Activated gamma-delta T cell treated with anti-CD3 and anti-CD28 coated beads, Interleukin-2, amount 50 U/mL, for 16 hours (primary cell): Measurements from ENCODE around the gene NME9.

ENCODE experiments used
- DNase-seq: peaks from one replicate; pipeline ENCODE4 v3.0.0-alpha.2; 2020; ENCODE audit warnings: low read depth

NME9 gene

GRCh38 chr3:138332472-138333073, 2.9 kb upstream of the NME9 start:
- DNase-seq, result no peak

DNA sequence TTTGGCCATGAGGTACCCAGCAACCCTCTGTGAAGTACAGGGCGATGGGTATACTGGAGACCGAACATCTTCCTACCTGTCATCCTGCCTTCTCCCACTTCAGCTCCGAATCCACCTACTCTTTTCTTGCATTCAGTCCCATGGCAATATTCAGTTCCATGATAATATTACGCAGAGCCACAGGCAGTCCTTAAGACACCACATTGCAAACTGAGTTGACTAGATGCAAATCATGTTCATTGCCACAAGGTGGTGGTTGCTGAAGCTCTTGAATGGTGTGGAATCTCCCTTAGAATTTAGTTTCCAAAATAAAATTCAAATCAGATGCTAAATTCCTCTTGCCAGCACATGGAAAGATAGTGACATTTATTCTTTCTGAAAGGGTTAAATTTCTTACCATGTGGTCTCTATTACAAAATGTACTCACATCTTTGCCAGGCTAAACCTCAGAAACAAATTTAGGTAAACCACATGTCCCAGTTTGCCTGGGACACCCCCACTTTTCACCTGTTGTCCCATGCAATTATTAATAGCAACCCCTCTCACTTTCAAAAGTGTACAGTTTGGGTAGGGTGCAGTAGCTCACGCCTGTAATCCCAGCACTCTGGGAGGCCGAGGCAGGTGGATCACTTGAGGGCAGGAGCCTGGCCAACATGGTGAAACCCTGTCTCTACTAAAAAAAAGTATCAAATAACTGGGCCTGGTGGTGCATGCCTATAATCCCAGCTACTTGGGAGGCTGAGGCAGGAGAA, 1.7 kb upstream of the NME9 start:
- DNase-seq, result no peak

- no peak for DNase-seq
These were observed 288 bp upstream of the NME9 start for GRCh38 chr3:138329984-138330293.

DNA sequence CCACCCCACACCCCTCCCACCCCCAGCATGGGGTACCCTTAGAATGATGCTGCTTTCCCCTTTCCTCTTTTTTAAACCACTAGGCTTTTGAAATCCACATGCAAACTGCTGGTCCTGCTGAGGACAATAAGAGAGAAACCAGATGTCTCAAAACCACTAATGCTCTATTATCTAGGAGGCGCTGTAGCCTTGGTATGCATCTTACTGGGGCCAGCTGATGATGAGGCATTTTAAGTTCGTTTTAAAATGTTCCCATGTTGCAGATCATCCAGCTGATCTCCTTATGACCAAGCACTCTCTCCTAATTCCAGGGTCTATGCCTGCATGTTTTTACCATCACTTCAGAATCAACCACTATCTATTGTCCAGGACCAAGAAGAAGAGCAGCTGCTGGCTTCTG, 1.3 kb downstream of the NME9 start:
- DNase-seq, result no peak

- DNase-seq, result no peak
These were observed 1.8 kb downstream of the NME9 start for GRCh38 chr3:138327831-138328230.

GRCh38 chr3:138326866-138327595, 2.6 kb downstream of the NME9 start:
- DNase-seq, result no peak

GRCh38 chr3:138325990-138326389, 3.7 kb downstream of the NME9 start:
- DNase-seq, result no peak

DNA sequence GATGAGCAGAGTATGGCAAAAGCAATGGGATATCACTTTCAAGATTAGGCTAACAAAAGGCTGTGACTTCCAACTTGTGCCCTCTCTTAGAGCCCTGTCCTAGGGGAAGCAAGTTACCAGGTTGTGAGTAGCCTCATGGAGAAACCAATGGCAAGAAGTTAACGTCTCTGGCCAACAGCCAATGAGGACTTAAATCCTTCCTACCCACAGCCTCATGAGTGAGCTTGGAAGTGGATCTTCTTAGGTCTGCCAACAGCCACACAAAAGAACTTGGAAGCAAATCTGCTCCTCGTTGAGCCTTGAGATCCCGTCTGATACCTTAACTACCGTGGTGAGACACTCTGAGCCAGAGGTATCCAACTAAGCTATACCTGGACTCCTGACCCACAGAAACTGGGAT, 5.7 kb downstream of the NME9 start:
- DNase-seq, result no peak

DNA sequence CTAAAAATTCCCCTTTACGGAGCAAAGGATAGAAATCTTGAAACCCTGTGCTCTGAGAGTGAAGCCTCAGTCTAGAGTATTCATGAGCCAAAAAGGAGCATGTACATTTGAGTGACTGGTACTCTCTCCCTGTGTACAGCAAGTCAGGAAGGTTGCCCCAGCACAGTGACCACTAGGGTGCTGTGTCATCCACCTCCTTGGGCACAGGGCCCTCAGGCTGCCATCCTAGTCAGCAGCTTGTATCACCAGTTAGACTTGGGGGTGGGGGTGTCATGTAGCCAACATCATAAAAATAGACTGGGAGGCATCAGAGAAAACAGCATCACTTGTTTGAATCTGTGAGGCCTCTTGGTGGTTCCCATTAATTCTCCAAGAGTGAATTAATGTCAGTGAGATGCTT, 12.0 kb downstream of the NME9 start:
- no peak for DNase-seq

- DNase-seq, result no peak
These were observed 14.9 kb downstream of the NME9 start for GRCh38 chr3:138314751-138315150.

DNA sequence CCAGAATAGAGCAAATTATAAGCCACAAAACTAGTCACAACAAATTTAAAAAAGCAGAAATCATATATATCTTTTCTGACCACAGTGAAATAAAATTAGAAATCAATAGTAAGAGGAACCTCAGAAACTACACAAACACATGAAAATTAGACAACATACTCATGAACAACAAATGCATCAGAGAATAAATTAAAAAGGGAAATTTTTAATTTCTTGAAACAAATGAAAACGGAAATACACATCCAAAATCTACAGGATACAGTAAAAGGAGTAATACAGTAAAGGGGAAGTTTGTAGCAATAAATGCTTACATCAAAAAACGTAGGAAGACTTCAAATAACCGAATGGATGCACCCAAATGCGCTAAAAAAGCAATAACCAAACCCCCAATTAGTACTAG, 19.2 kb downstream of the NME9 start:
- DNase-seq, result no peak

- DNase-seq, result no peak
These were observed 20.9 kb downstream of the NME9 start for GRCh38 chr3:138308783-138309182.

GRCh38 chr3:138307899-138308298, 21.8 kb downstream of the NME9 start:
- no peak for DNase-seq

DNA sequence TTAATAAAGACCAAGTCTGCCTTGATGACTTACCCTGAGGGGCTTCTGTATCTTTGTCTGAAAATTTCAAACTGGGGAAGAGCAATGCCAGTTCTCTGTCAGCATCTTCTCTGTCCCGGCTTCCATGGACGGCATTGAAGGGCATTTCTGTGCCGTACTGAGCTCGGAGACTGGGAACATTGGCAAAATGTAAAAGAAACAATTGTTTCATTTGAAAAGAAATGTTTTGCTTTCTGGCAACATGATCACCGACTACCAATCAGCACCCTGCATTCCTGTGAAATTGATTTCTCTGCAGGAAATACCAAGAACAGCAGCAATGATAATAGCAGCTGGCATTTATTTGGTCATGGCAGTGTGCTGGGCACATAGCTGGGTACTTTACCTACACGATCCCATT, 26.2 kb downstream of the NME9 start:
- DNase-seq, result no peak

GRCh38 chr3:138300647-138301046, 29.0 kb downstream of the NME9 start:
- DNase-seq, result no peak

- no peak for DNase-seq
These were observed 31.8 kb downstream of the NME9 start for GRCh38 chr3:138297876-138298275.

- DNase-seq, result no peak
These were observed 32.5 kb downstream of the NME9 start for GRCh38 chr3:138297059-138297607.

DNA sequence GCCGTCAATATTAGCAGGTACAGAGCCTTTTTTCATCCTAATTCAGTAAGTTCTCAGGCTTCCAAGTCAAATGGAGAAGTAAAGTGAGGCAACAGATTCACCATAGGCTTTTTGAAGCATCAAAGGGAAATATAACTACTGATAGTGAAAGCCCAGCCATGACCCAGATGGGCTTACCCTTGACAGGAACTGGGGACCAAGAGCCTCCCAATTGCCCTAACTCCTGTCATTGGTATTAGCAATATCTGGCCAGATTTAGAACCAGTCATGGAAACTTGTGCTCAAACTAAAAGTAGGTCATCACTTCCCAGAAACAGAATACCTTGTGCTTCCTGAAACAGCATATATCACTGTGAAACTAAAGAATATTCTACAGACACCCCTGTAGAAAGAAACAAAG, 33.0 kb downstream of the NME9 start:
- DNase-seq, result no peak

GRCh38 chr3:138289701-138290100, 40.0 kb downstream of the NME9 start:
- no peak for DNase-seq

- no peak for DNase-seq
These were observed 40.4 kb downstream of the NME9 start for GRCh38 chr3:138289260-138289659.

- no peak for DNase-seq
These were observed 44.6 kb downstream of the NME9 start for GRCh38 chr3:138284957-138285477.

DNA sequence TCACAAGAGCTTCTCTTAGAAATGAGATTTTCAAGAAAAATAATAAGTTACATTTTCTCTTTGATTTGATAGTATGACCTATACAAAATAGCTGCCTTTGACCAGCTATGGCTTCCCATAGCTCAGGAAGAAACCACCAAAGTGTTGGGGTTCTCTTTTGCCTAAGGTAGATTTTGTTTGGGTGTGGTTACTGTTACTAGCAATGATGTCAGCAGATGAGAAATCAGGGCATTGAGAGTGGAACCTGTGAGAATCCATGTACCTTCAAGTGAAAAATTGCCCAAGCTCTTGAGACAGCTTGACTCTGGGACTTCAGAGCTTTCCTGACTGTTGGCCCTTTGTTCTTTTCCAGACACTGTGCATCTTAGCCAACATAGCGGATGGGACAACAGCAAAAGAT, 45.6 kb downstream of the NME9 start:
- no peak for DNase-seq

- no peak for DNase-seq
These were observed 46.8 kb downstream of the NME9 start for GRCh38 chr3:138282836-138283235.
